ENCODE data around the gene GRK2. TPM values are rescaled to one million over a fixed set of nuclear protein-coding genes. Genes with fewer than 3 reads are reported as not detected.

The GRK2 gene
- total and polyA plus RNA-seq, 2 of the 8 experiments (the other 6 are each of a cell fraction or from before 2014, with no cell fraction given): 47.3 to 49.7 TPM

- WGBS, 2 experiments (ENCODE audit: extremely low coverage in 1 of 2, insufficient coverage in 1 of 2, insufficient read length in 1 of 2, insufficient replicate concordance in 2 of 2, low coverage in 1 of 2, low lambda C conversion rate in 2 of 2, missing lambda C conversion rate in 1 of 2): 87% methylated on average over 6 of the region's 6 CpGs; no CpG with 5 or more reads in 1 of the 2 experiments
Observed at GRCh38 chr11:67332081-67332691, 65.9 kb downstream of the GRK2 start.

More at GRCh38 chr11:67332081-67332691, 65.9 kb downstream of the GRK2 start:
- Histone ChIP-seq H3K4me1 (replicated peaks in 1 of 4; ENCODE audit: control insufficient read depth in 3 of 4, insufficient read depth in 4 of 4, low read length in 3 of 4) (no peaks in the 10 kb centered on the region), H3K56ac (replicated peaks; ENCODE audit: insufficient read length, low read depth, low read length) (no peak overlapping the region), H3K4me2 (ENCODE audit: insufficient read depth in 1 of 2, low read depth in 2 of 2, low read length in 2 of 2) (no peak overlapping the region), H3K36me3 (ENCODE audit: control insufficient read depth in 2 of 4, insufficient read depth in 4 of 4, low read length in 3 of 4) (no peaks in the 10 kb centered on the region), H3K23ac (ENCODE audit: insufficient read length) (no peak overlapping the region), H2BK15ac (ENCODE audit: low read length) (no peak overlapping the region), H3K4me3 (ENCODE audit: extremely low read depth in 1 of 4, insufficient read depth in 2 of 4, low read depth in 3 of 4, low read length in 4 of 4) (no peak overlapping the region), H3K23me2 (ENCODE audit: low read depth, low read length) (no peaks in the 10 kb centered on the region), H4K5ac (ENCODE audit: insufficient read length, low read depth, low read length) (no peak overlapping the region), H3K14ac (ENCODE audit: insufficient read length) (no peak overlapping the region), H2BK120ac (replicated peaks; ENCODE audit: low read depth, low read length) (no peak overlapping the region), H3K27me3 (replicated peaks in 1 of 4; ENCODE audit: control insufficient read depth in 3 of 4, extremely low read depth in 1 of 4, insufficient read depth in 3 of 4, low read length in 3 of 4) (no peaks in the 10 kb centered on the region), H4K20me1 (replicated peaks in 1 of 2; ENCODE audit: control insufficient read depth in 1 of 2, insufficient read depth in 2 of 2, low read length in 2 of 2) (peaks cover 0 to 1% of the 10 kb centered on the region in 2 experiments), H4K8ac (ENCODE audit: extremely low read depth, insufficient read depth, low read length) (no peak overlapping the region), H2AK5ac (ENCODE audit: low read depth, low read length) (no peak overlapping the region), H2BK20ac (ENCODE audit: low read length) (no peak overlapping the region), H2BK12ac (ENCODE audit: low read depth, low read length) (no peak overlapping the region), H3K79me2 (ENCODE audit: control insufficient read depth in 1 of 2, insufficient read depth in 2 of 2, low read length in 2 of 2) (no peaks in the 10 kb centered on the region), H2AFZ (ENCODE audit: low read length) (no peak overlapping the region), H2BK5ac (ENCODE audit: low read depth, low read length) (no peak overlapping the region), H3K27ac (ENCODE audit: low read depth, low read length) (no peak overlapping the region), H3K4ac (replicated peaks; ENCODE audit: insufficient read length, low read depth, low read length) (no peak overlapping the region), H3K9me3 (ENCODE audit: insufficient read depth in 2 of 2, low read depth in 1 of 2, low read length in 1 of 2) (no peaks in the 10 kb centered on the region), H3K79me1 (ENCODE audit: low read depth, low read length) (no peaks in the 10 kb centered on the region), H3K18ac (ENCODE audit: extremely low read depth, low read length) (no peak overlapping the region), H4K91ac (replicated peaks; ENCODE audit: insufficient read length, low read length) (no peak overlapping the region), H3K9ac (replicated peaks in 1 of 4; ENCODE audit: extremely low read depth in 1 of 4, low read depth in 3 of 4, low read length in 3 of 4) (no peak overlapping the region)
- TF ChIP-seq FOSL1 (IDR thresholded peaks at IDR 0.05; ENCODE audit: insufficient read depth, low read depth, low read length) (no peak), ASH2L (IDR thresholded peaks at IDR 0.05; ENCODE audit: low read length) (no peak)
- CTCF ChIA-PET (ENCODE audit: partially characterized antibody): interaction anchor here (0.6 to 2.8 kb wide), 7 partner anchors 10 to 78 kb away, joined by 3 to 16 read pairs (median 3); no protein-coding TSS in a partner anchor
- POLR2A ChIA-PET (ENCODE audit: partially characterized antibody): no interaction called here
- no peak for DNase-seq (ENCODE audit: low read depth in 1 of 2, low spot score in 2 of 2)
- no peak for FAIRE-seq

Other genes starting within 250 kb of the GRK2 start
- gene SYT12, start 243.3 kb upstream of the GRK2 start, total RNA-seq (2021; fragmentation: NEBNext Ultra II Directional; extraction: Animal tissue kit (Norgen Biotek cat#: 25700)): 2.8 and 3.3 TPM in 2 replicates
- 1.4 and 1.9 TPM in 2 replicates for gene SYT12, start 243.3 kb upstream of the GRK2 start, polyA plus RNA-seq (2011; rRNA removed)
- 10.5 and 12.1 TPM in 2 replicates for gene RHOD, start 209.6 kb upstream of the GRK2 start, total RNA-seq (2021; fragmentation: NEBNext Ultra II Directional; extraction: Animal tissue kit (Norgen Biotek cat#: 25700))
- 17.6 and 23.7 TPM in 2 replicates for gene RHOD, start 209.6 kb upstream of the GRK2 start, polyA plus RNA-seq (2011; rRNA removed)
- gene KDM2A, start 147.2 kb upstream of the GRK2 start, total RNA-seq (2021; fragmentation: NEBNext Ultra II Directional; extraction: Animal tissue kit (Norgen Biotek cat#: 25700)): 56.6 and 66.2 TPM in 2 replicates
- gene KDM2A, start 147.2 kb upstream of the GRK2 start, polyA plus RNA-seq (2011; rRNA removed): 55.4 and 62.0 TPM in 2 replicates
- 24.9 and 29.2 TPM in 2 replicates for gene ANKRD13D, start 22.8 kb downstream of the GRK2 start, total RNA-seq (2021; fragmentation: NEBNext Ultra II Directional; extraction: Animal tissue kit (Norgen Biotek cat#: 25700))
- 26.5 and 35.5 TPM in 2 replicates for gene ANKRD13D, start 22.8 kb downstream of the GRK2 start, polyA plus RNA-seq (2011; rRNA removed)
- gene SSH3, start 37.1 kb downstream of the GRK2 start, total RNA-seq (2021; fragmentation: NEBNext Ultra II Directional; extraction: Animal tissue kit (Norgen Biotek cat#: 25700)): 19.8 and 23.6 TPM in 2 replicates
- 16.9 and 23.6 TPM in 2 replicates for gene SSH3, start 37.1 kb downstream of the GRK2 start, polyA plus RNA-seq (2011; rRNA removed)
- gene POLD4, start 87.1 kb downstream of the GRK2 start, total RNA-seq (2021; fragmentation: NEBNext Ultra II Directional; extraction: Animal tissue kit (Norgen Biotek cat#: 25700)): 18.5 and 21.2 TPM in 2 replicates
- 46.7 and 72.0 TPM in 2 replicates for gene POLD4, start 87.1 kb downstream of the GRK2 start, polyA plus RNA-seq (2011; rRNA removed)
- 0.32 and 0.57 TPM in 2 replicates for gene CLCF1, start 107.1 kb downstream of the GRK2 start, total RNA-seq (2021; fragmentation: NEBNext Ultra II Directional; extraction: Animal tissue kit (Norgen Biotek cat#: 25700))
- 1.2 and 2.6 TPM in 2 replicates for gene CLCF1, start 107.1 kb downstream of the GRK2 start, polyA plus RNA-seq (2011; rRNA removed)
- gene RAD9A, start 125.5 kb downstream of the GRK2 start, total RNA-seq (2021; fragmentation: NEBNext Ultra II Directional; extraction: Animal tissue kit (Norgen Biotek cat#: 25700)): 20.8 and 22.2 TPM in 2 replicates
- gene RAD9A, start 125.5 kb downstream of the GRK2 start, polyA plus RNA-seq (2011; rRNA removed): 25.5 and 29.6 TPM in 2 replicates
- gene PPP1CA, start 135.4 kb downstream of the GRK2 start, total RNA-seq (2021; fragmentation: NEBNext Ultra II Directional; extraction: Animal tissue kit (Norgen Biotek cat#: 25700)): 198 and 210 TPM in 2 replicates
- 359 and 430 TPM in 2 replicates for gene PPP1CA, start 135.4 kb downstream of the GRK2 start, polyA plus RNA-seq (2011; rRNA removed)
- gene TBC1D10C, start 137.6 kb downstream of the GRK2 start, total RNA-seq (2021; fragmentation: NEBNext Ultra II Directional; extraction: Animal tissue kit (Norgen Biotek cat#: 25700)): 0.69 TPM in 1 of 2 replicates, not detected in the other
- 0.27 and 0.35 TPM in 2 replicates for gene TBC1D10C, start 137.6 kb downstream of the GRK2 start, polyA plus RNA-seq (2011; rRNA removed)
- gene CARNS1, start 149.2 kb downstream of the GRK2 start, total RNA-seq (2021; fragmentation: NEBNext Ultra II Directional; extraction: Animal tissue kit (Norgen Biotek cat#: 25700)): 0.61 and 1.1 TPM in 2 replicates
- gene CARNS1, start 149.2 kb downstream of the GRK2 start, polyA plus RNA-seq (2011; rRNA removed): 0.82 and 0.96 TPM in 2 replicates
- 41.0 and 43.9 TPM in 2 replicates for gene RPS6KB2, start 162.0 kb downstream of the GRK2 start, total RNA-seq (2021; fragmentation: NEBNext Ultra II Directional; extraction: Animal tissue kit (Norgen Biotek cat#: 25700))
- gene RPS6KB2, start 162.0 kb downstream of the GRK2 start, polyA plus RNA-seq (2011; rRNA removed): 47.1 and 58.6 TPM in 2 replicates
- 0.78 and 1.4 TPM in 2 replicates for gene PTPRCAP, start 171.2 kb downstream of the GRK2 start, total RNA-seq (2021; fragmentation: NEBNext Ultra II Directional; extraction: Animal tissue kit (Norgen Biotek cat#: 25700))
- gene PTPRCAP, start 171.2 kb downstream of the GRK2 start, polyA plus RNA-seq (2011; rRNA removed): 6.7 and 9.5 TPM in 2 replicates
- 77.1 and 84.3 TPM in 2 replicates for gene CORO1B, start 177.0 kb downstream of the GRK2 start, total RNA-seq (2021; fragmentation: NEBNext Ultra II Directional; extraction: Animal tissue kit (Norgen Biotek cat#: 25700))
- 131 and 148 TPM in 2 replicates for gene CORO1B, start 177.0 kb downstream of the GRK2 start, polyA plus RNA-seq (2011; rRNA removed)
- not detected in 2 replicates for gene GPR152, start 186.3 kb downstream of the GRK2 start, total RNA-seq (2021; fragmentation: NEBNext Ultra II Directional; extraction: Animal tissue kit (Norgen Biotek cat#: 25700))
- not detected in 2 replicates for gene GPR152, start 186.3 kb downstream of the GRK2 start, polyA plus RNA-seq (2011; rRNA removed)
- not detected in 2 replicates for gene CABP4, start 188.9 kb downstream of the GRK2 start, total RNA-seq (2021; fragmentation: NEBNext Ultra II Directional; extraction: Animal tissue kit (Norgen Biotek cat#: 25700))
- 0.03 TPM in 1 of 2 replicates, not detected in the other for gene CABP4, start 188.9 kb downstream of the GRK2 start, polyA plus RNA-seq (2011; rRNA removed)
- gene TMEM134, start 202.8 kb downstream of the GRK2 start, total RNA-seq (2021; fragmentation: NEBNext Ultra II Directional; extraction: Animal tissue kit (Norgen Biotek cat#: 25700)): 32.4 and 33.5 TPM in 2 replicates
- 229 and 268 TPM in 2 replicates for gene TMEM134, start 202.8 kb downstream of the GRK2 start, polyA plus RNA-seq (2011; rRNA removed)
- 28.8 and 29.8 TPM in 2 replicates for gene AIP, start 216.6 kb downstream of the GRK2 start, total RNA-seq (2021; fragmentation: NEBNext Ultra II Directional; extraction: Animal tissue kit (Norgen Biotek cat#: 25700))
- gene AIP, start 216.6 kb downstream of the GRK2 start, polyA plus RNA-seq (2011; rRNA removed): 54.4 and 68.6 TPM in 2 replicates
- gene PITPNM1, start 238.9 kb downstream of the GRK2 start, total RNA-seq (2021; fragmentation: NEBNext Ultra II Directional; extraction: Animal tissue kit (Norgen Biotek cat#: 25700)): 52.7 and 55.0 TPM in 2 replicates
- gene PITPNM1, start 238.9 kb downstream of the GRK2 start, polyA plus RNA-seq (2011; rRNA removed): 27.2 and 45.1 TPM in 2 replicates
- 47.3 and 49.6 TPM in 2 replicates for gene CDK2AP2, start 241.7 kb downstream of the GRK2 start, total RNA-seq (2021; fragmentation: NEBNext Ultra II Directional; extraction: Animal tissue kit (Norgen Biotek cat#: 25700))
- 65.1 and 89.6 TPM in 2 replicates for gene CDK2AP2, start 241.7 kb downstream of the GRK2 start, polyA plus RNA-seq (2011; rRNA removed)

Measured in H1 (cell line).